Mesenchymal stem cell (in vitro differentiated cells and primary cell): Measurements from ENCODE around the gene RHCE.
"Not testable (repeated sequence)": the region's sequence is repeated elsewhere in the genome, so short reads cannot be mapped to it uniquely, and the experiment has no call there.

Experiments
- DNase-seq: peaks from one replicate; pipeline ENCODE4 v3.0.0-alpha.2; 2013
- H2AFZ ChIP-seq: one replicate; pipeline ENCODE4 v1.6.1; 2013; ENCODE audit warnings: low read depth, mild to moderate bottlenecking, control low read depth, inconsistent platforms, low read length, moderate library complexity
- H2AK5ac ChIP-seq: 2 replicates; pipeline ENCODE4 v1.6.1; 2013; ENCODE audit warnings: low read length, moderate library complexity, mild to moderate bottlenecking, inconsistent platforms; ENCODE audit not compliant: severe bottlenecking
- H2BK120ac ChIP-seq: one replicate; pipeline ENCODE4 v1.6.1; 2013; ENCODE audit warnings: low read depth, mild to moderate bottlenecking, inconsistent platforms, low read length, moderate library complexity
- H2BK12ac ChIP-seq, 2 experiments: one replicate each; pipeline ENCODE4 v1.6.1; 2013; ENCODE audit warnings: inconsistent platforms in 2 of 2, low read length in 2 of 2, mild to moderate bottlenecking in 2 of 2, moderate library complexity in 2 of 2, control low read depth in 1 of 2
- H2BK15ac ChIP-seq: one replicate; pipeline ENCODE4 v1.6.1; 2013; ENCODE audit warnings: mild to moderate bottlenecking, low read depth, inconsistent platforms; ENCODE audit not compliant: poor library complexity, severe bottlenecking
- H2BK5ac ChIP-seq: 2 replicates; pipeline ENCODE4 v1.6.1; 2013; ENCODE audit warnings: low read depth, mild to moderate bottlenecking, low read length, control low read depth, inconsistent platforms; ENCODE audit not compliant: poor library complexity, severe bottlenecking
- H3K14ac ChIP-seq, 2 experiments: one replicate each; pipeline ENCODE4 v1.6.1; 2013; ENCODE audit warnings: inconsistent platforms in 2 of 2, low read length in 2 of 2, control low read depth in 1 of 2, mild to moderate bottlenecking in 1 of 2, moderate library complexity in 1 of 2
- H3K18ac ChIP-seq, 2 experiments: one replicate each; pipeline ENCODE4 v1.6.1; 2013; ENCODE audit warnings: inconsistent platforms in 2 of 2, low read length in 2 of 2, control low read depth in 1 of 2, low read depth in 1 of 2, mild to moderate bottlenecking in 1 of 2
- H3K23ac ChIP-seq, 2 experiments: one replicate each; pipeline ENCODE4 v1.6.1; 2013; ENCODE audit warnings: inconsistent platforms in 2 of 2, low read length in 2 of 2, mild to moderate bottlenecking in 2 of 2, moderate library complexity in 2 of 2, control low read depth in 1 of 2
- H3K27ac ChIP-seq: 2 replicates; pipeline ENCODE4 v1.5.1; 2013; ENCODE audit warnings: mild to moderate bottlenecking, moderate library complexity, low read length, control low read depth, inconsistent platforms; ENCODE audit not compliant: poor library complexity, severe bottlenecking
- H3K27me3 ChIP-seq, 2 experiments: 2 replicates each; pipeline versions ENCODE4 v1.6.1 to v1.7.0; 2013; ENCODE audit warnings: low read length in 2 of 2, mild to moderate bottlenecking in 2 of 2, moderate library complexity in 2 of 2, control low read depth in 1 of 2, inconsistent platforms in 1 of 2; ENCODE audit not compliant: control insufficient read depth in 1 of 2, insufficient read depth in 1 of 2
- H3K36me3 ChIP-seq, 2 experiments: 2 replicates each; pipeline versions ENCODE4 v1.6.1 to v1.7.0; 2013; ENCODE audit warnings: low read length in 2 of 2, control low read depth in 1 of 2, inconsistent platforms in 1 of 2, low read depth in 1 of 2, mild to moderate bottlenecking in 1 of 2; ENCODE audit not compliant: insufficient read depth in 2 of 2, control insufficient read depth in 1 of 2
- H3K4ac ChIP-seq, 2 experiments: one replicate each; pipeline ENCODE4 v1.6.1; 2013; ENCODE audit warnings: inconsistent platforms in 2 of 2, low read length in 2 of 2, mild to moderate bottlenecking in 2 of 2, moderate library complexity in 2 of 2, control low read depth in 1 of 2, low read depth in 1 of 2
- H3K4me1 ChIP-seq: 2 replicates; pipeline ENCODE4 v1.6.1; 2013; ENCODE audit warnings: low read depth, low read length, control low read depth; ENCODE audit not compliant: control insufficient read depth, insufficient read depth
- H3K4me2 ChIP-seq: 2 replicates; pipeline ENCODE4 v1.6.1; 2013; ENCODE audit warnings: low read length, mild to moderate bottlenecking, inconsistent platforms; ENCODE audit not compliant: poor library complexity, severe bottlenecking
- H3K4me3 ChIP-seq, 2 experiments: 2 replicates each; pipeline versions ENCODE4 v1.5.1 to v1.7.0; 2013; ENCODE audit warnings: low read length in 2 of 2, mild to moderate bottlenecking in 2 of 2, control low read depth in 1 of 2, low read depth in 1 of 2; ENCODE audit not compliant: insufficient read depth in 1 of 2
- H3K79me1 ChIP-seq: replicated peaks from 2 replicates; pipeline ENCODE4 v1.6.1; 2013; ENCODE audit warnings: mild to moderate bottlenecking, control low read depth, low read length, inconsistent platforms; ENCODE audit not compliant: poor library complexity, severe bottlenecking
- H3K9ac ChIP-seq: 2 replicates; pipeline ENCODE4 v1.7.0; 2013; ENCODE audit warnings: mild to moderate bottlenecking, low read length, moderate library complexity
- H3K9me3 ChIP-seq: 2 replicates; pipeline ENCODE4 v1.7.0; 2013; ENCODE audit warnings: mild to moderate bottlenecking, low read length; ENCODE audit not compliant: control insufficient read depth
- H4K8ac ChIP-seq: one replicate; pipeline ENCODE4 v1.6.1; 2013; ENCODE audit warnings: inconsistent platforms, mild to moderate bottlenecking, low read length, moderate library complexity
- H4K91ac ChIP-seq: one replicate; pipeline ENCODE4 v1.6.1; 2013; ENCODE audit warnings: mild to moderate bottlenecking, low read length, inconsistent platforms
- WGBS: methylation state at CpG from one replicate; pipeline ENCODE4 v1.1.7; 2013; ENCODE audit warnings: mixed read lengths; 5-methylcytosine and 5-hydroxymethylcytosine counted together

Gene RHCE

GRCh38 chr1:25327864-25328790 lies 92.5 kb downstream of the RHCE start:
- not testable (repeated sequence) for H3K9ac ChIP-seq, H3K36me3 ChIP-seq, H3K27ac ChIP-seq, H3K18ac ChIP-seq, H3K4me3 ChIP-seq, H2BK12ac ChIP-seq, H2BK120ac ChIP-seq, H3K23ac ChIP-seq, H2AFZ ChIP-seq, H2BK15ac ChIP-seq, H3K4ac ChIP-seq, H2AK5ac ChIP-seq, H2BK5ac ChIP-seq, H4K8ac ChIP-seq, H4K91ac ChIP-seq, H3K14ac ChIP-seq, H3K9me3 ChIP-seq, H3K79me1 ChIP-seq, H3K4me2 ChIP-seq, H3K27me3 ChIP-seq, H3K4me1 ChIP-seq, DNase-seq
- no CpG with 5 or more reads among the region's 17 CpGs for WGBS

GRCh38 chr1:25324407-25324806 lies 96.2 kb downstream of the RHCE start:
- H3K18ac ChIP-seq, H4K91ac ChIP-seq, H3K79me1 ChIP-seq, H3K14ac ChIP-seq, H3K36me3 ChIP-seq, H3K27me3 ChIP-seq, H2BK5ac ChIP-seq, H2BK15ac ChIP-seq, H2AFZ ChIP-seq, H3K4me3 ChIP-seq, H3K4ac ChIP-seq, H3K27ac ChIP-seq, H3K23ac ChIP-seq, H4K8ac ChIP-seq, H2BK120ac ChIP-seq, H3K9me3 ChIP-seq, DNase-seq, H2BK12ac ChIP-seq, H3K4me2 ChIP-seq, H3K4me1 ChIP-seq, H2AK5ac ChIP-seq, H3K9ac ChIP-seq: not testable (repeated sequence)
- WGBS = no CpG with 5 or more reads among the region's 3 CpGs

GRCh38 chr1:25322127-25322526 lies 98.5 kb downstream of the RHCE start:
- H3K4ac ChIP-seq, DNase-seq, H3K27ac ChIP-seq, H4K8ac ChIP-seq, H2AK5ac ChIP-seq, H3K4me1 ChIP-seq, H3K4me2 ChIP-seq, H3K9me3 ChIP-seq, H3K23ac ChIP-seq, H3K36me3 ChIP-seq, H3K4me3 ChIP-seq, H2BK120ac ChIP-seq, H2AFZ ChIP-seq, H2BK12ac ChIP-seq, H2BK5ac ChIP-seq, H4K91ac ChIP-seq, H3K18ac ChIP-seq, H3K79me1 ChIP-seq, H3K27me3 ChIP-seq, H2BK15ac ChIP-seq, H3K9ac ChIP-seq, H3K14ac ChIP-seq: not testable (repeated sequence)
- 90% methylated on average over 5 of the region's 9 CpGs for WGBS

- H3K4me3 ChIP-seq, H3K23ac ChIP-seq: not testable (repeated sequence)
Observed at GRCh38 chr1:25320314-25320938, 100.2 kb downstream of the RHCE start.

More at GRCh38 chr1:25320314-25320938, 100.2 kb downstream of the RHCE start:
- H3K4ac ChIP-seq, H3K18ac ChIP-seq, H3K79me1 ChIP-seq, H3K9me3 ChIP-seq, H3K27me3 ChIP-seq, H2BK15ac ChIP-seq, H2BK12ac ChIP-seq, H4K8ac ChIP-seq, H3K4me2 ChIP-seq, H3K14ac ChIP-seq, H3K4me1 ChIP-seq, H3K36me3 ChIP-seq, H2BK5ac ChIP-seq, H4K91ac ChIP-seq, H2BK120ac ChIP-seq, H2AFZ ChIP-seq: not testable (repeated sequence)
- DNase-seq = peak; percentile 61
- Histone ChIP-seq H2AK5ac (peak overlapping the region; percentile 74), H3K27ac (peak overlapping the region; percentile 82), H3K9ac (peak overlapping the region; percentile 43)
- WGBS = 68% methylated on average over 9 of the region's 9 CpGs
